Neural cell (in vitro differentiated cells): Measurements from ENCODE around the gene RBM8A.
A peak's percentile ranks its signal among the peaks of the same experiment; 100 is the strongest.

ENCODE experiments used
- CTCF ChIP-seq: fragments of 450-650 bp; IDR thresholded peaks from 2 replicates; pipeline ENCODE4 v1.5.1; 2014; ENCODE audit warnings: antibody characterized with exemption, mild to moderate bottlenecking, moderate library complexity; ENCODE audit not compliant: poor library complexity, severe bottlenecking
- EP300 ChIP-seq: fragments of 450-650 bp; conservative IDR thresholded peaks from 2 replicates; pipeline ENCODE4 v1.6.1; 2014; ENCODE audit warnings: antibody characterized with exemption, mild to moderate bottlenecking, moderate library complexity; ENCODE audit not compliant: poor library complexity, severe bottlenecking
- EZH2 ChIP-seq: fragments of 200-600, 300-800 bp; shearing (Covaris generic), sonication (generic); IDR thresholded peaks from 2 replicates; pipeline ENCODE4 v1.6.1; 2014; ENCODE audit warnings: antibody characterized with exemption, low read length, borderline replicate concordance, mild to moderate bottlenecking; ENCODE audit not compliant: insufficient read depth, poor library complexity, severe bottlenecking
- MXI1 ChIP-seq: fragments of 450-650 bp; conservative IDR thresholded peaks from 2 replicates; pipeline ENCODE4 v1.6.1; 2014; ENCODE audit warnings: antibody characterized with exemption, mild to moderate bottlenecking; ENCODE audit not compliant: poor library complexity, severe bottlenecking
- POLR2AphosphoS5 ChIP-seq: IDR thresholded peaks from 2 replicates; pipeline ENCODE4 v1.6.1; 2012
- RAD21 ChIP-seq: fragments of 450-650 bp; conservative IDR thresholded peaks from 2 replicates; pipeline ENCODE4 v1.6.1; 2014; ENCODE audit warnings: antibody characterized with exemption, mild to moderate bottlenecking, moderate library complexity
- SMC3 ChIP-seq: fragments of 450-650 bp; conservative IDR thresholded peaks from 2 replicates; pipeline ENCODE4 v1.6.1; 2014; ENCODE audit warnings: antibody characterized with exemption, mild to moderate bottlenecking, moderate library complexity; ENCODE audit not compliant: poor library complexity
- TAF1 ChIP-seq: IDR thresholded peaks from 2 replicates; pipeline ENCODE4 v1.6.1; 2012; ENCODE audit warnings: low read depth

GRCh38 chr1:145963265-145964019 is 36.2 kb upstream of the RBM8A start:
- TF ChIP-seq CTCF (no peak), MXI1 (peak; percentile 15), EZH2 (no peak), TAF1 (no peak), RAD21 (no peak), POLR2AphosphoS5 (no peak), SMC3 (no peak), EP300 (no peak)
